HG03432 (cell line): Measurements from ENCODE around the gene SGTB.
"Not testable (repeated sequence)": the region's sequence is repeated elsewhere in the genome, so short reads cannot be mapped to it uniquely, and the experiment has no call there.

Experiments used
- ATAC-seq: cut with Tn5 transposase; IDR thresholded peaks from one replicate; pipeline ENCODE4 v1.9.1; 2021; ENCODE audit warnings: mild to moderate bottlenecking, moderate library complexity; ENCODE audit not compliant: unreplicated experiment

Gene SGTB

GRCh38 chr5:65674749-65675148, 47.2 kb downstream of the SGTB start:
- no peak for ATAC-seq

GRCh38 chr5:65672796-65673195, 49.1 kb downstream of the SGTB start:
- ATAC-seq: no peak

DNA sequence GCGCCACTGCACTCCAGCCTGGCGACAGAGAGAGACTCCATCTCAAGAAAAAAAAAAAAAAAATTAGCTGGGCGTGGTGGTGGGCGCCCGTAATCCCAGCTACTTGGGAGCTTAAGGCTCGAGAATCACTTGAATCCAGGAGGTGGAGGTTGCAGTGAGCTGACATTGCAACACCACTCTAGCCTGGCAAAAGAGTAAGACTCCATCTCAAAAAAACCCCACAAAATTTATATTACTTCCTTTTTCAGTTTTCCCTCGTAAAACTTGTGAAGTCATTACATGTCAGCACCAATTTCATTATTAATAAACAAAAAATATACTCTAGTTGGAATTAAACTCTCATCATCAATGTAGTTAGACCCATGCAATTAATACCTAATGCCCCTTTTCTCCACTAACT, 53.2 kb downstream of the SGTB start:
- no peak for ATAC-seq

- ATAC-seq: no peak
Measured at GRCh38 chr5:65663804-65664521, 57.9 kb downstream of the SGTB start.

- no peak for ATAC-seq
Measured at GRCh38 chr5:65654713-65655112, 67.2 kb downstream of the SGTB start.

DNA sequence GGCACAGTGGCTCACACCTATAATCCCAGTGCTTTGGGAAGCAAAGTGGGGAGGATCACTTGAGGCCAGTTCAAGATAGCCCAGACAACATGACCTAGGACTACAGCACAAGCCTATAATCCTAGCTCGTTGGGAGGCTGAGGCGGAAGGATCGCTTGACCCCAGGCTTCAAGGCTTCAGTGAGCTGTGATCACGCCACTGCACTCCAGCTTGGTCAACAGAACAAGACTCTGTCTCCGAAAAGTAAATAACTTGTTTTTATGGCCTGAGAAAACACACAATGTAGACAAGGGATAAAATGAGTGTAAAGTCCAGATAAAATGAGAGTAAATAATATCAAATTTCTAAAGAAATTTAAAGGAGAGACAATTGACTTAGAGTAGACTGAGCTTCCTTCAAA, 70.8 kb downstream of the SGTB start:
- ATAC-seq: no peak

DNA sequence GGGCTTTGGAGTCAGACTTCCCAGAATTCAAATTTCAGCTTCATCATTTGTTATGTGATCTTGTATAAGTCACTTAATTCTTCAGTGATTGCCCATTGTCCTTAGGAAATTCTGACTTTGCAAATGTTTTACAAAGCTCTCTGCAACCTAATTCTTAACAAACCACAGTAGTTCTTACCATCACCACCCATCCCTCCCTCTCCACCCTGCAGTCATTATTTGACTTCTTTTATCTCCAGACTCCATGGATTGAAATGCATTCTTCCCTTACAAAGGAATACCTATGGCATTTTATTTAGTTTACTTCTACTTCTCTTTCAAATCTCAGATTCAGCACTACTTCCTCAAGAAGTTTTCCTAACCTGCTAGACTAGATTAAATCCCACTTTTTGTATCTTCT, 74.0 kb downstream of the SGTB start:
- no peak for ATAC-seq

DNA sequence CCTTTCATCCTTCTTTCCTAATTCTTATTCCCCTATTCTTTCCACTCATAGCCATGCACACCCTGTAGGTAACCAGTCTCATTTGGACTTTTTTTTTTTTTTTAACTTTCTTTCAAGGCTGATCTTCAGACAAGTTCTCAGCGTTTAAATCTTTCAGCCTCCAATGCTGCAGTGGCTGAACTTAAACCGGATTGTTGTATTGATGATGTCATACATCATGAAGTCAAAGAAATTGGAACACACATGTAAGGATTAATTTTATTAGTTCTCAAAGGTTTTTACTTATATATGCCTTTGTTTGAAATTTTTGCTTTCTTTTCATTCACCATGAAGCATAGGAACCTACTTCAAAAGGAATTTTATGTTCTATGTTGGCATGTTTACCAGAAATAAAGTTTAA, 75.0 kb downstream of the SGTB start:
- ATAC-seq: no peak

GRCh38 chr5:65640240-65640639, 81.7 kb downstream of the SGTB start:
- no peak for ATAC-seq

GRCh38 chr5:65630981-65631380, 90.9 kb downstream of the SGTB start:
- no peak for ATAC-seq

- ATAC-seq: no peak
Measured at GRCh38 chr5:65625743-65626142, 96.2 kb downstream of the SGTB start.

DNA sequence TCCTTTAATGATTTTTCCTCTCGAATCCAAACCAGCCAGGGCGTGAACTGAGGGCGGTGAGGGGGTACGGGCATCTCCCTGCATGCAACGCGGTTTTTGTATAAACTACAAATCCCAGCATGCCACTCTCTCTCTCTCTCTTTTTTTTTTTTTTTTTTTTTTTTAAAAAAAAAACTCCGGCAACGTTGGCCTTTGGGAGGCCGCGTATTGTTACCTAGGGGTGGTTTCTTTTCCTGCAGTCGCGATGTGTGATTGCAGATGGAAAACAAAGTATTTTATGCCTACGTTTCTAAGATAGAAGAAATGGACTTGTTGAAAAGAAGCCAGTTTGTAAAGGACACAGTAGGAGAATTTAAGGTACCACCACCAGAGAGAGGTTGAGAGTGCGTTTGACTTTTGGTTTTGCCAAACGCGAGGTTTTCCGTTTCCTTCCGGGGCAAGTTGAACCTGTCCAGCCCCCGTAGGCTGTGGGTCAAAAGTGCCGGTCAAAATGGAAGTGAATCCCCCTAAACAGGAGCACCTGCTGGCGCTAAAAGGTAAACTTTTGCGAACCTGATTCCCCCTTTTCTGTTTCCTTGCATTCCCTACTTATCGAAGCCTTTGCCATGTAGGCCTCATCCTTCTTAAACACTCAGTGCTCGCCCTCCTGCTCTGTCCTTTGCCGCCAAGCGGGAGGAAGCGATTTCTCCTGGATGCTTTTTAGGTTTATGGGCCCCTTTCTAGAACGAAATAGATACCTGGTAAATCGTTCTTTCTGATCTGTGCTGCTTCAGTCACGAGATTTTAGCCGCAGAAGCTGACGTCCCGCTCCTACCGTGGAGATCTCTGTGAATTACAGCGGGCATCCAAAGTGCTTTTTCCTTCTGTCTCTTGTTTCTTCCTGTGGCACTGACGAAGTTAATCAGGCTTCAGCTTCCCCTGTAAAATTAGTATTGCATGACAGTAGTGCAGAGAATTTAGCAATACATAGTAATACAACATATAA, 97.0 kb downstream of the SGTB start, which contains the start of the genes SHLD3 and TRAPPC13:
SHLD3 (plus strand) TSS at position 457 of the 985 bp plus-strand sequence. CDS start 4,561 bp downstream, outside the sequence.
TRAPPC13 (plus strand) TSS at position 457 of the 985 bp plus-strand sequence; CDS start at position 491, 34 bp downstream.
- peak; percentile 81 for ATAC-seq

DNA sequence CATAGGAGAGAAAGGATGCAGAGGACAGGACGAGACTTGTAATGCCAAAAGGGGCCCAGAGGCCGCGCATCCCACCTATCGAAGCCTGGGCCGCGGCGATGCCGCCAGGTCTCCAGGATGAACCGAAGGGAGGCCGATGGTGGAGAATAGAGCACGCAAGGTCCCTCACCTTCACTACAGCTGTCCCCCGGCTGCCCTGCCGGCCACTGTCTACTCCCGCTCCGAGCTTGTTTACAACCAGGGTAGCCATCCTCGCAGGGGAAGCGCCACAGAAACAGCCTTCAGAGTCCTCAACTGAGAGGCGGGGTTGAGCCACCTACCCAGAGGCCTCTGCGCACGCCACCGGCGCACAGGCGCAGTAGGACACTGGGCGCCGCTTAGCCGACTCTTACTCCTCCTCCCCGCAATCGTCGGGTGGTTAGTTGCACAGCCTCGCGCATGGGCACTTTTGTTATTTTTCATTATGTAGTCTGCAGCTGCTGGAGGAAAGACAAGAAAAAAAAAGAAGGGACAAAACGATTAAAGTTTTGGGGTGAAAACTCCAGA, 97.8 kb downstream of the SGTB start, which contains the start of gene TRIM23:
TRIM23 (minus strand) TSS at position 309 of the 546 bp plus-strand sequence; CDS start at position 250, 59 bp downstream.
- ATAC-seq: peak; percentile 97

DNA sequence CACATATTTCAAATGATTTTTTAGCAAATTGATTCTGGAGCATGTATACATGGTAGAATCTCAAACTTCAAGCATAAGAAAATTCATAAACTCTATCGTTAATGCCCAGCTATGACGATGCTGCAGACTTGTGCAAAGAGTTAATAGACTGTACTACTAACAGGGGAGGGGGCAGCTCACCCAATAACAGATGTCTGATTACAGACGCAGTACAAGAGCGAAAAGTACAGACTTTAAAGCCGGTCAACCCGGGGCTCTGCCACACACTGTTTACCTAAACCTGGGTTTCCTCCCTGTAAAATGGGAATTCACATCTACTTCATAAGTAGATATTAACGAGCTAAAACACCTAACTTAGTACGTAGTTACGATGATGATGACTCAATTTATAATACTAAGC, 98.4 kb downstream of the SGTB start:
- ATAC-seq: no peak

- not testable (repeated sequence) for ATAC-seq
Measured at GRCh38 chr5:65621961-65622360, 99.9 kb downstream of the SGTB start.

GRCh38 chr5:65620021-65620420, 101.9 kb downstream of the SGTB start:
- ATAC-seq: no peak
